NCI-H2081 treated with DMSO at 0.1 percent for 48 hours (cell line): ENCODE results near the gene TRIM21.
"Not testable (repeated sequence)": the region's sequence is repeated elsewhere in the genome, so short reads cannot be mapped to it uniquely, and the experiment has no call there.

Experiments used
- DNase-seq: peaks from one replicate; lab custom pipeline; 2025; lab: John Stamatoyannopoulos, UW

TRIM21 gene

GRCh38 chr11:4393209-4393857 is at the start of gene TRIM21:
Gene TRIM21, minus strand, starts transcription at chr11:4393702. Its CDS starts 3,293 bp downstream, at chr11:4390409.
- DNase-seq, result no peak

- no peak for DNase-seq
Measured at GRCh38 chr11:4441515-4441914, 48.0 kb upstream of the TRIM21 start.

- DNase-seq, result no peak
Measured at GRCh38 chr11:4436411-4436810, 42.9 kb upstream of the TRIM21 start.

- no peak for DNase-seq
Measured at GRCh38 chr11:4433856-4434255, 40.4 kb upstream of the TRIM21 start.

- DNase-seq, result no peak
Measured at GRCh38 chr11:4430051-4430450, 36.5 kb upstream of the TRIM21 start.

GRCh38 chr11:4418403-4418802 is 24.9 kb upstream of the TRIM21 start:
- DNase-seq, result no peak

GRCh38 chr11:4416816-4417215 is 23.3 kb upstream of the TRIM21 start:
- no peak for DNase-seq

GRCh38 chr11:4416306-4416705 is 22.8 kb upstream of the TRIM21 start:
- DNase-seq, result no peak

- DNase-seq, result not testable (repeated sequence)
Measured at GRCh38 chr11:4406206-4406605, 12.7 kb upstream of the TRIM21 start.

GRCh38 chr11:4393858-4394223 is 339 bp upstream of the TRIM21 start:
- DNase-seq, result no peak

GRCh38 chr11:4388221-4388620 is 5.3 kb downstream of the TRIM21 start:
- DNase-seq, result no peak

- DNase-seq, result no peak
Measured at GRCh38 chr11:4385978-4386740, 7.3 kb downstream of the TRIM21 start.

GRCh38 chr11:4381901-4382300 is 11.6 kb downstream of the TRIM21 start:
- no peak for DNase-seq

- DNase-seq, result no peak
Measured at GRCh38 chr11:4375431-4376140, 17.9 kb downstream of the TRIM21 start.

GRCh38 chr11:4370166-4370565 is 23.3 kb downstream of the TRIM21 start:
- DNase-seq, result no peak

GRCh38 chr11:4368286-4368685 is 25.2 kb downstream of the TRIM21 start, which contains the start of gene OR52B4:
Gene OR52B4, minus strand, starts transcription at chr11:4368386. Its CDS starts 91 bp downstream, at chr11:4368295.
- DNase-seq, result no peak

- DNase-seq, result not testable (repeated sequence)
Measured at GRCh38 chr11:4348142-4348541, 45.4 kb downstream of the TRIM21 start.

- not testable (repeated sequence) for DNase-seq
Measured at GRCh38 chr11:4345366-4345765, 48.1 kb downstream of the TRIM21 start.
